ENCODE results near the gene KLHL30.

The KLHL30 gene

DNA sequence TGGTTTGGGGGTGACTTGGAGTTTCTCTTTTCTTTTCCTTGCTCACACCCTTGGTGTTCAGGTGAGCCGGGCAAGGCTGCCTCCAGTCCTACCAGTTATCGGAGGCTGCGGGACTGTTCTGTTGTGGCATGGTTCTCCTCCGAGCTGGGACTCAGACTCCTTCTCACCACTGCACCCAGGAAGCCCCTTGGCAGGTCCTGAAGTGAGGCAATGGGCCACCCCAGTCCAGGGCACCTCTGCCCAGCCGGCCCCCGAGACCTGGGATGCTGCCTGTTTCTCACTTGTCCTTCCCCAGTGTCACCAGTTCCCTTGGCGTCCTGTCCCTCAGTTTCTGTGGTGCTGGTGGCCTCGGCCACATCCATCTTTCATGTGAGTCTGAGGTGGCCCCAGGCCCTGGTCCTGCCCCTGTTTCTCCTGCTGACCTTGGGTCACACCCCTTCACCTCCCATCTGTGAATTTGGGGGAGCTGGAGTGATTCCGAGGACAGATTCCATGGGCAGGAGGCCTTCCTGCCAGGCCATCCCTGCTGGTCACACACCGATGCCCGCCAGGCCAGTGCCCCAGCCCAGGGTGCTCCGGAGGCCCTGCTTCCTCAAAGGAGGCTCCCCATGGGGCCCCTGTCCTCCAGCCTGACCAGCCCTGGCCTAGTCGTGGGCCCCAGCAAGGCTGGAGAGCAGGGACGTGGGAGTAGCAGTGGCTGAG lies 6.6 kb upstream of the KLHL30 start:
- DNase-seq (ENCODE audit: low read depth) = no peak

DNA sequence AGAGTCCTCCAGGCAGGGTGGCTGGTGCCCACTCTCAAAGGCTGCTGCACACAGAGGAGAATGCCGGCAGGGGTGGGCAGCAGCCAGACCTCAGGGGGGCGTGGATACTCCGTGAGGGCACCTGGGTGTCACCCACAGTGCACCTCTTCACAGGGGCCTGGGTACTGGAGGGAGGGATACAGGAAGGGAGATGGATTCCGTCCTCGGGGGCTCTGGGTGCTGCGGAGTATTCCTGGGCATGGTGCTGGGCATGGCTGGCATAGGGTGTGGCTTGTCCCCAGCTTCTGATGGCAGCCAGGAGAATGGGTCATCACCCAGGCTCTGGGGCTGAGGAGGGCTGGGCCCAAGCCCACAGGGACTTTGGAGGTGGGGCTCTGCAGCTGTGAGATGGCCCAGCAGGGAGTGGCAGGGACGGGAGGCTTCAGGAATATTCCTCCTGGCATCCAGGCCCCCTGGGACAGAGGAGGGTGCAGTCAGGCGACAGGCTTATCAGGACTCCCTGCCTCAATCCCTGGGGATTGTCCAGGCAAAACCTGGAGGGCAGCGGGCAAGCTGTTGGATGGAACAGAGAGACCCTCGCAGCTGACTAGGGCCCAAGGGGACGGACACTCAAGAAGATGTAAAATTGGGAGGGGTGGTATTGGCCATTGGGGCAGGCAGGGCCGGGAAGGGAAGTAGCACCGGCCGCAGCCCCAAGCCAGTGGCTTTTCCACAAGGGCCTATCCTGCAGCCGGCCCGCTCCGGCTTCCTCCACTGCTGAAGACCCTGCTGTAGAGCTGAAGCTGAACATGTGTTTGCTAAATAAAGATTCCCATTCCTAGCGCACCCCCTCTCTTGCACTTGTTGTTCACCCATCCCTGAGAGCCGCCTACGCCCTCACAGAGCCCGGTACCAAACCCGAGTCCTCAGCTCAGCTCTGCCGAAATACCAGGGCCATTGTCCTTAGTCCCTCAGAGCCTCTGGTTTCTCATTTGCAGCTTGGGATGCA lies 5.7 kb upstream of the KLHL30 start:
- DNase-seq (ENCODE audit: low read depth) = no peak

DNA sequence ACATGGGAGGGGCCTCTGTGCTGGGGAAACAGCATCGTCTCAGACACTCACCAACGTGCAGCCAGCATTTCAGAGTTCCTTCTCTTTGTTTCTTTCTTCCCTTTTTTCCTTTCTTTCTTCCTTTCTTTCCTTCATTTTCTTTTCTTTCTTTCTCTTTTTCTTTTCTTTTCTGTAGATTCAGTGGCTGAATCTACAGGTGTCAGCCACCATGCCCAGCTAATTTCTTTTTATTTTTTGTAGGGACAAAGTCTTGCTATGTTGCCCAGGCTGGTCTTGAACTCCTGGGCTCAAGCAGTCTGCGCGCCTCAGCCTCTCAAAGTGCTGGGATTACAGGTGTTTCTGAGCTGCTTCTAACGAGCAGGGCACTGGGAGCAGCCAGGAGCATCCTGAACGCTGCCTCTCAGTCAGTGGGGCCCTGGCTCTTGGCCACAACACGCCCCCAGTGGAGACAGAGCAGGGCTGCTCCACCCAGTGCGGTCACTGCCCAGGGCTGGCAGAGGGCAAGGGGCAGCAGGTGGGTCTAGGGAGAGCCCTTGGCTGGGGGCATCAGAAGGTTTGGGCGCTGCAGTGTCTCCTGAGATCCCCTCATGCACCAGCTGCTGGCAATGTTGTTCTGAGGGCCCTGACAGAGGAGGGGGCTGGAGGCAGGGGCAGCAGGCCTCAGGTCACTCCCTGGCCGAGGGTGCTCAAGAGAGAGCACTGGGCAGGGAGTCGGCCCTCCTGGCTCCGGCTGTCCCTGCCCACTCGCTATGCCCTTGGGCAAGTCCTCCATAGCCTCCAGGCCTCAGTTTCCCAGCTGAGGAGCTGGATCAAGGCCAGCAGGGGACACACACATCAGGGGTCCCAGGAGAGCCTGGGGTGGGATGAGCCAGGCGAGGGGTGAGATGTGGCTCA lies 4.7 kb upstream of the KLHL30 start:
- DNase-seq (ENCODE audit: low read depth) = no peak

DNA sequence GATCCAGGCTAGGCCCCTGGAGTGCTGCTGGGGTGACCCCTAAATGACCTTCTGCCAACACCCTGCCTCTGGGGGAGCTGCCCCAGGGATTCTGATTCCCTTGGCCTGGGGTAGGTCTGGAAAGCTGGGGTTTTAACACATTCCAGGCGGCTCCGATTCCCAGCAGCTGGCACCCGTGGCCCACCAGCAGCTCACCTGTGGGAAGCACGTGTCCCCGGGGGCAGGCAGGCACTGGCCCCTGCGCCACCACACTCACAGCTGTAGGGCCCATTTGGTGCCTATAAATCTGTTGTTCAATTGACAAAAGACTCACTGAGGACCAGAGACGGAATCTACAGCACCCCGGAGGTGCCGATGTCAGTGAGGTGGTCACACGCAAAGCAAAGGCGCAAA lies 4.1 kb upstream of the KLHL30 start:
- DNase-seq (ENCODE audit: low read depth) = no peak

DNA sequence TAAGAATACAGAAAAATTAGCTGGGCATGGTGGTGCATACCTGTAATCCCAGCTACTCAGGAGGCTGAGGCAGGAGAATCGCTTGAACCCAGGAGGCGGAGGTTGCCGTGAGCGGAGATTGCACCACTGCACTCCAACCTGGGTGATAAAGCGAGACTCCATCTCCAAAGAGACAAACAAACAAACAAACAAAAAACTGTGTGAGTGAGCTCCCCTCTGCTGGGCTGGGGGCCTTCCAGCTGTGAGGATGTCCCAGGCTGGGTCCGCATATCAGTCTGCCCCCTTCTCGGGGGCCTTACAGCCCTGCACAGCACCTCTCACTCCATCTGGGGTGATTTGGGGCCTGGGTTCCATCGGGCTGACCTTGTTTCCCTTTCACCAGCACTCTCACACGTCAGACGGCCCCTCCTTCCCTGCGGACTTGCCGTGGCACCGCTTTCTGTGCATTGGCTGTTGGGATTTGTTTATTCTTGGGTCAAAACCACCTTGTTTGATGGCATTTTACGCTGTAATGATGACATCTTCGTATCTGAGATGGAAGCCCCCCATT lies 2.8 kb upstream of the KLHL30 start:
- no peak for DNase-seq (ENCODE audit: low read depth)

DNA sequence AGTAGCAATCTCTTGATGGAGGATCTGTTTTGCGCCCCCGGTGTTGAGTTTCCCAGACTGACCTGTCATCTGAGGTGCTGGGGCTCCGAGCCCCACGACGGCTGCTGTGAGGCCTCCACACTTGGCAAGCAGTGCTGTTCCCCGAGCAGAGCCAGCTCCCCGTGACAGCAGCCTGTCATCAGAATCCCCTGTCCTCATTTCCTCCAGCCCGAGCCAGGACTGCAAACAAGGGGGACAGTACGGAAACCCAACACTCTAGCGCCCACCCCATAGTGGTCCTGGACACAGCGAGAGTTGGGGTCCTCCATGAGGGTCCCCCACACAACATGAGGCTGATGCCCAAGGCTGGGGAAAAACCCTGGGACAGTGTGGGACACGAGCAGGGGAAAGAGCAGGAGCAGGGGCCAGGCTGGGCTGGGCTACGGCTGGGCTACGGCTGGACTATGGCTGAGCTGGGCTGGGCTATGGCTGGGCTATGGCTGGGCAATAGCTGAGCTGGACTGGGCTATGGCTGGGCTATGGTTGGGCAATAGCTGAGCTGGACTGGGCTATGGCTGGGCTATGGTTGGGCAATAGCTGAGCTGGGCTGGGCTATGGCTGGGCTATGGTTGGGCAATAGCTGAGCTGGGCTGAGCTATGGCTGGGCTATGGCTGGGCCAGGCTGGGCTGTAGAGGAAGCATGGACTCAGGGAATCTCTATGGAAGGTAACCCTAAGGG lies 1.5 kb upstream of the KLHL30 start:
- no peak for DNase-seq (ENCODE audit: low read depth)

DNA sequence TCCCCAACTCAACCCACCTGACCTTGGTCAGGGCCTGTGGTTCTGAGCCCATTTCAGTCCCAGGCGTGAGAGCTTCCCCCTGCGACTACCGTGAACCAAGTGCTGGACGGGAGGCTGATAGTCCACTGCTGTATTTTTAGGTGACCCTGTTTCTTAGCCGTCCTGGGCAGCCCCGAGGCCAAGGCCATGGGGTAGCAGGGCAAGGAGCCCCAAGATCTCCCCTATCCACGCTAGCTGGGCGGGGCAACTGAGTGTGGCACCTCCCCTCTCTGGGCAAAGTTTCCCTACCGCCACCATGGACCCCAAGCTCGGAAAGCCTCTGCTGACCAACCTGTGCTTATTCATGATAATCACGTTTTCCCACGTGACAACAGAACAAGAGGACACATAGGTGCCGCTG lies 583 bp upstream of the KLHL30 start:
- no peak for DNase-seq (ENCODE audit: low read depth)

DNA sequence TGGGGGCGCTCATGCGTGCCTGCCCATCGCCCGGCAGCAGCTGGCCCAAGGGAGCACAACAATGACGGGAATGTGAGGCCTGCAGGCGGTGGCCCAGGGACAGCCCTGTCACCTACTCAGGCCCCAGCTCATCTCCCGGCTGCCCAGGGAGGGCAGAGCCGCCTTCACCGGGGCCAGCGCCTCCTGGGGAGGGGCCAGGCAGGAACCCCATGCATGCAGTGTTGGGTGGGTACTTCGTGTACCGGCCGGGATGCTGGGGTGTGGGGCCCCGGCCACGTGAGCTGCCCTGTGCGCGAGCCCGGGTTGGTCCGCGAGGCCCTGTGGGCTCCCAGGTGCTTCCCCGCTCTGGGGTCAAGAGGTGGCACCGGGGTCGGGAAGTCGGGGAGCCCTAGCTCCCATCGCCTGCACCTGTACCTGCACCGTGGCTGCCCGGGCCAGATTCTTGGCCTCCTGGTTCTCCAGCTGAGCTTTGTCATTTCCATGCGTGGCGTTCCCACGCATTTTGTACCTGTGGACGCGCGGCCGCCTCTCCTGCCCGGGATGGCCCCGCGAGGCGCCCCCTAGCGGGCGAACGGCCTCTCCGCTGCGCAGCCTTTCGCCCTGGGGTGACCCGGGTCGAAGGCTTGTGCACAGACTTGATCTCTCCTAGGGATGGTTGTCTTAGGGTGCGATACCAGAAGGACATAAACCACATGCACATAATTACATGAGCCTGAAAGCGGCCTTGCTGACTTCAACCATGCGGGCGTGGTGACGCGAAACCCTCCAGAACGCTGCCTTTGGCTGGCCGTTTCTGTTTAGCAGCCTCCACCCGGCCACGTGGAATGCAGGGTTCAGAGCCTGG lies 950 bp downstream of the KLHL30 start:
- DNase-seq (ENCODE audit: low read depth) = no peak

DNA sequence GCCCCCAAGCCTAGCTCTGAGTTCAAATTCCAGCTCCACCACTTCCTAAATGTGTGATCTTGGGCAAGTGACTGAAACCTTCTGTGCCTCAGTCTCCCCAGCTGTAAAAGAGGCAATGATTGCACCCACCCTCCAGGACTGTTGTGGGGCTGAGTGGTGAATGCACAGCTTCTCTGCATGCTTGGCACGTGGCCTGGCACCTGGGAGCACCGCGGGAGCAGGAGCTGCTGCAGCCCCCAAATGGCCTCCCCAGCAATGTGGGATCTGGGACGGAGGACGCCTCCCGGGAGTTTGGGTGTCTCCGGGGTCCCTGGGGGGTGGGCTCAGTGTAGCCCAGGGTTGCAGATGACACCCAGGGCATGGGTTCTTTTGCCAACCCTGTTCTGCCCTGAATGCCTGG lies 1.6 kb downstream of the KLHL30 start:
- no peak for DNase-seq (ENCODE audit: low read depth)

DNA sequence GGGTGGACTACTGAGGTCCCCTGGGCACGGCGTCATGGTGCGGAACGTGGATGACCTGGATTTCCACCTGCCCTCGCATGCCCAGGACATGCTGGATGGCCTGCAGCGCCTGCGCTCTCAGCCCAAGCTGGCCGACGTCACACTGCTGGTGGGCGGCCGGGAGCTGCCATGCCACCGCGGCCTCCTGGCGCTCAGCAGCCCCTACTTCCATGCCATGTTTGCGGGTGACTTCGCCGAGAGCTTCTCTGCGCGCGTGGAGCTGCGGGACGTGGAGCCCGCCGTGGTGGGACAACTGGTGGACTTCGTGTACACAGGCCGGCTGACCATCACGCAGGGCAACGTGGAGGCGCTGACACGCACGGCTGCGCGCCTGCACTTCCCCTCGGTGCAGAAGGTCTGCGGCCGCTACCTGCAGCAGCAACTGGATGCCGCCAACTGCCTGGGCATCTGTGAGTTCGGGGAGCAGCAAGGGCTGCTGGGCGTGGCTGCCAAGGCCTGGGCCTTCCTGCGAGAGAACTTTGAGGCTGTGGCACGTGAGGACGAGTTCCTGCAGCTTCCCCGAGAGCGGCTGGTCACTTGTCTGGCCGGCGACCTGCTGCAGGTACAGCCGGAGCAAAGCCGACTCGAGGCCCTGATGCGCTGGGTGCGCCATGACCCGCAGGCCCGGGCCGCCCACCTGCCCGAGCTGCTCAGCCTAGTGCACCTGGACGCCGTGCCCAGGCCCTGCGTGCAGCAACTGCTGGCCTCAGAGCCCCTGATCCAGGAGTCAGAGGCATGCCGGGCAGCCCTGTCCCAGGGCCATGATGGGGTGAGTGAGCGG lies 2.5 kb downstream of the KLHL30 start:
- no peak for DNase-seq (ENCODE audit: low read depth)

DNA sequence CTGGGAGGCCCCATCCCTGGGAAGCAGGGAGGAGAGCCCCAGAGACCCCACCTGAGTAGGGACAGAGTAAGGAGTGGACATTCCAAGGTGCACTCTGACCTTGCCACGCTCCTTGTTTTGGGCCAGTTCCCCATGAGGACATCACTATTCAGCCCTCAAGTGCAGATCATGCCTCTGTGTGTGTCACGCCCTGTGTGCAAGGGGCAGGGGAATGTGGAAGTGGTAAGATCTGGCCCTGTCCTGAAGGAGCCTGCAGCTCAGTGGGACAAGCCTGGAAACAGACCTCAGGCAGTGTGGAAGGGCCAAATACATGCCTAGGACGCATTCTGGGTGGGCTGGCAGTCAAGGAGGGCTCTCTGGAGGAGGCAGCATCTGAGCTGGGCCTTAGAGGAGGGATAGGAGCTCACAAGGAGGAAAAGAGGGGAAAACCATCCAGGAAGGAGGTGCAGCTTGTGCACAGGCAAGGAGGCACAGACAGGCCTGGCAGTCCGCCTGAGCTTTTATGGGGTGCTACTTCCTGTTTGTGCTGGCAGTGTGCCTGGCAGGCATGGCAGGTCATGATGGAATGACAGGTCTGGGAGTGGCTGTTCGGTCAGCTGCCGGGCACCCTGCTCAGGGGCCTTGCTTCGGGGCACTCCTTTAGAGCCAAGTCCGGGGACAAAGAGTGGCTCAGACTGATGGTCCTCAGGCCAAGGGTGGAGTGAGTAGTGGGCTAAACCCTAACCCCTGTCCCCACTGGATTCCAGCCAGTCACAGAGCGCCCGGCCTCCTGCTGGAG lies 3.3 kb downstream of the KLHL30 start:
- DNase-seq (ENCODE audit: low read depth) = no peak

DNA sequence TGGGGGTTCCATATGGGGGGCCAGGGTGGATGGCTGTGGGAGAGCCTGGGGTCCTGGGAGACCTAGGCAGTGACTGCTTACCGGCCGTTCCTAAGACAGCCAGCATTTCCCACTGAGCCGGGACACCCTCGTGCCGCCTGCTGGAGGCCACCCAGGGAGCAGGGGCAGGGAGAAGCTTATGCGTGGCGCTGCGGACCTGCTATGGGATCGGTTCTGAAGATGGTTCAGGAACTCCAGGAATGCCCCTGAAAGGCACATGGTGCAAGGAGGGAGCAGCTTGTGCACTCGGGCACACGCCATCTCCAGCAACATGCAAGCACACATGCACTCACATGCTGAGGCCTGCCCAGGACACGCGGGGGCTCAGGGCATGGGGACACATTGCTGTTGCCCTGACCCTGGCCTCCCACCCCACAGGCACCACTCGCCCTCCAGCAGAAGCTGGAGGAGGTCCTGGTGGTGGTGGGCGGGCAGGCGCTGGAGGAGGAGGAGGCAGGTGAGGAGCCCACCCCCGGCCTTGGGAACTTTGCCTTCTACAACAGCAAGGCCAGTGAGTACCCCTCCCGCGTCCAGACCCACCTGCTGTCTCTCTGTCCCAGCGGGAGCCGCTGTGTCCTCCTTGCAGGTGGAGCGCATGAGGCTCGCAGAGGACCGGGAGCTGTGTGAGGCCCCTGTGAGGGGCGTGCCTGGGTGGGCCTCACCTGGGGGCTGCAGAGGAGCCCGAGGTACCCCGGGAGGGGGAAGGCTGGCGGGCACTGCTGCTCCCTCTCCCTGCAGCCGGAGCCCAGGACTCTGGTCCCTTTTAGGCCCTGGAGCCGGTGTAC lies 4.1 kb downstream of the KLHL30 start:
- DNase-seq (ENCODE audit: low read depth) = no peak

DNA sequence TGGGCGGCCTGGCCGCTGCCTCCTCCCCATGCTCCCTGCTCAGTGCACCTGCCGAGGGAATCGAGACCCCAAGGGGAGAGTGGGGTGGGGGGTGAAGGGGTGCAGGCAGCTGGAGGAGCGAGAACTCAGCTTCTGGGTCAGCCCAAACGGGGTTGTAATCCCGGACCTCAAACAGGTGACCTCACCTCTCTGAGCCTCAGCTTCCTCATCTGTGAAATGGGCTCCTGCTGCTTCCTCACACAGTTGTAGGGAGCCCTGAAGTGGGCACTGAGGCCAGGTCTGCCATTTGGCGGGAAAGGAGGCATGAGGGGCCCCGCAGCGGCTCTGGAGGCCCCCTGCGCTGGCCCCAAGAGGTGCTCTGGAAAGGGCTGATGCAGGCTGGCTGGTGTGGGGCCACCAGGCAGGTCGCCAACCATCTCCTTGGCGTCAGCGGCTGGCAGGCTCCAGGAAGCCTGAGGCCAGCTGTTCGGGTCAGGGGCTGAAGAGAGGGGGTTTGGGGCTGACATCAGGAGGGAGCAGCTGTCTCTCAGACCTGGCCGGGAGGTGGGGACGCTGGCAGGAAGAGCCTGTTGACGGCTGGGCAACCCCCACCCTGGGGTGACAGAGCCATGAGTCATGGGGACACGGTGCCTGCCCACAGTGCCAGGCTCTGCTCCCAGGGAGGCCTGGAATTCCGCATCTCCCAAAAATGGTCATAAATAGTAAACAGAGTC lies 4.9 kb downstream of the KLHL30 start:
- no peak for DNase-seq (ENCODE audit: low read depth)

DNA sequence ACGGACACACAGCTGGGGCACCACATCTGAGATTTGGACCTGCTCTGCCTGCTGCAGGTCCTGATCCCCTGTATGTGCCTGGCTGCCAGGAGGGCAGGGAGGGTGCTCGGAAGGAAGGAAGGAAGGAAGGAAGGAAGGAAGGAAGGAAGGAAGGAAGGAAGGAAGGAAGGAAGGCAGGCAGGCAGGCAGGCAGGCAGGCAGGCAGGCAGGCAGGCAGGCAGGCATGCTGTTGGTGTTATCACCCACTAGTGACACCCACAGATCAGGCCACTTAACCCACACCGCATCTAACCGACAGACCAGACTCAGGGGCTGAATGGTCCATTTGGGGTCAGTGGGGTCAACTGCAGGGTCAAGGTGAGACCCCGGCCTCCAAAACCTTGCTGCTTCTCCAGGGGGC lies 5.8 kb downstream of the KLHL30 start:
- no peak for DNase-seq (ENCODE audit: low read depth)

DNA sequence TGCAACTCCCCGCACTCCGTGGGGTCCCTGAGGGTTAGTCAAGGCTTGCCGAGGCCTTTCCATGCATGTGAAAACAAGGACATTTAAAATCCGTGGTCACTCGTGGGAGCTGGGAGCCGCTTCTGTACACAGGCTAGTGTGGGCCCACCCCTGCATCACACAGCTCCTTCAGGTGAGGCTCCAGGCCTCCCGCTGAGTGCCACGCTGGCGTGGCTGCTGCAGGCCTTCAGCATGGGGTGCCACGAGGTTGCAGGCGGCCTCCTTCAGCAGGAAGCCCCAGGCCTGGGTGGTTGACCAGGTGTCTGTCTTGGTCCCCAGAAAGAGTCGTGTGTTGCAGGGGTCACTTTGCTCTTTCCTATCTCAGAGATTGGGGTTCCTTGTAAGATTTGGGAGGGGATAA lies 6.6 kb downstream of the KLHL30 start:
- no peak for DNase-seq (ENCODE audit: low read depth)

DNA sequence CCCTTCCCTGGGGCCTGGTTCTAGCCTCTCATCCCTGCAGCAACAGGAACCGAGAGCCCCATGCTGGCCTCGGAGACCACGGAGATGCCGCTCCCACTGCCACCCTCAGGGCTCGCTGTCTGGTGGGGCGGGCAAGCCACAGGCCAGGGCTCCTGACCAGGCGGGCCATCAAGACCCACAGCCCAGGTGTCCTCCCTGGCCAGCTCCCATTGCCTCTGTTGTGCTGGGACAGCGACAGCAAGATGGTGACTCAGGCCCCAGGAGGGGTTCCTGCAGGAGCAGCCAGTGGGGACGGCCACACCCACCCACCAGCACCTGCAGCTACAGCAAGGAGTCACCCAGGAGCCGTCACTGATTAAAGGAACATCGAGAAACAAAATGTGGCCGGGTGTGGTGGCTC lies 7.4 kb downstream of the KLHL30 start:
- no peak for DNase-seq (ENCODE audit: low read depth)

DNA sequence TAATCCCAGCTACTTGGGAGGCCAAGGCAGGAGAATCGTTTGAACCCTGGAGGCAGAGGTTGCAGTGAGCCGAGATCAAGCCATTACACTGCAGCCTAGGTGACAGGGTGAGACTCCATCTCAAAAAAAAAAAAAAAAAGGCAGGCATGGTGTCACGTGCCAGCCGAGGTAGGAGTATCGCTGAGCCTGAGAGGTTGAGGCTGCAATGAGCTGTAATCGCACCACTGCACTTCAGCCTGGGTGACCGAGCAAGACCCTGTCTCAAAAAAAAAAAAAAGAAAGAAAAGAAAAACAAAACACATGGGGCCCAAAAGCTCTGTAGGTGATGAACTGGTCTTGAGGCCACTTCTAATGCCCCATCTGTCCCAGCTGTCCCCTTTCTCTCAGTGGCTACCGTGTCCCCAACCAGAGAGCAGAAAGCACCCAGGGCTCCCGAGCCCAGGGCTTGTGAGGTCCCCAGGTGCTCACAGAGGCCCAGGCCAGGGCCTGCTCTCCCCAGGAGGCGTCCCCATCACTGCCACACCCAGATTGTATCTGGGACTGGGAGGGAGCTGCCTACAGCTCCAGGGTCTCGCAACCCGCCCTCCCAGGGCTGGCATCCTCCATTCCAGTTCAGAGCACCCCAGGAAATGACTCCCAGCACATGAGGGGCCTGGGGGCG lies 8.5 kb downstream of the KLHL30 start:
- no peak for DNase-seq (ENCODE audit: low read depth)
